Nephron (organoid): ENCODE results near the gene CAPS.
A peak's percentile ranks its signal among the peaks of the same experiment; 100 is the strongest.

Experiments
- H3K27ac Mint-ChIP-seq, 3 experiments: 2 replicates each; pipeline ENCODE4 v1.8.0; 2020; ENCODE audit warnings: mixed read lengths in 3 of 3, mild to moderate bottlenecking in 2 of 3, moderate library complexity in 1 of 3
- H3K27me3 Mint-ChIP-seq: 2 replicates; pipeline ENCODE4 v1.8.0; 2021; ENCODE audit warnings: low read depth, mild to moderate bottlenecking, moderate library complexity, mixed read lengths
- H3K36me3 Mint-ChIP-seq: 2 replicates; pipeline ENCODE4 v1.8.0; 2020; ENCODE audit warnings: low read depth, mixed read lengths
- H3K4me1 Mint-ChIP-seq: 2 replicates; pipeline ENCODE4 v1.8.0; 2020; ENCODE audit warnings: mixed read lengths
- H3K4me3 Mint-ChIP-seq, 3 experiments: 2 replicates each; pipeline ENCODE4 v1.8.0; 2020; ENCODE audit warnings: mild to moderate bottlenecking in 3 of 3, mixed read lengths in 3 of 3, moderate library complexity in 2 of 3
- H3K9me3 Mint-ChIP-seq: 2 replicates; pipeline ENCODE4 v1.8.0; 2020; ENCODE audit warnings: mixed read lengths
- TF ChIP-seq, protein P1 (sequence below), 3 experiments: fragments of 200-600 bp; sonication (generic); IDR thresholded peaks; one replicate each; pipeline ENCODE4 v1.5.0; 2021; ENCODE audit warnings: antibody characterized with exemption in 3 of 3; ENCODE audit not compliant: unreplicated experiment in 3 of 3

CAPS gene

DNA sequence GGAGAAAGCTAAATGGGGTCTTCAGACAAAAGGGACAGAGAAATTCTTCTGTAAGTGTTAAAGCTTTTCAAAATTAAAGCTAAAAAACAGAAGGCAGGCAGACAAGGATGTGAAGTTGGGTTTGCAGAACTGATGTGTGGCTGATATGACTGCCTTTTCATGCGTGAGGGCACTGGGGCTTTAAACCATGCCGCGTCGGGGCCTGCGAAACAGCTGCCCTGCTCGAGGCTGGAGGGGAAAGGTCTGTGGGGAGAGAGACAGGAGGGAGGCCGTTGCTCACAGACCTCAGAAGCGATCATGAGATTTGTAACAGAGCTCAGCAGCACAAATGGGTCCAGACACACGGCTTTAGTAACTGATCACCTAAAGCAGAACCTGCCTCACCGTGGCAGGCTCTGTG is 23.5 kb downstream of the CAPS start:
- TF ChIP-seq, protein P1, sequence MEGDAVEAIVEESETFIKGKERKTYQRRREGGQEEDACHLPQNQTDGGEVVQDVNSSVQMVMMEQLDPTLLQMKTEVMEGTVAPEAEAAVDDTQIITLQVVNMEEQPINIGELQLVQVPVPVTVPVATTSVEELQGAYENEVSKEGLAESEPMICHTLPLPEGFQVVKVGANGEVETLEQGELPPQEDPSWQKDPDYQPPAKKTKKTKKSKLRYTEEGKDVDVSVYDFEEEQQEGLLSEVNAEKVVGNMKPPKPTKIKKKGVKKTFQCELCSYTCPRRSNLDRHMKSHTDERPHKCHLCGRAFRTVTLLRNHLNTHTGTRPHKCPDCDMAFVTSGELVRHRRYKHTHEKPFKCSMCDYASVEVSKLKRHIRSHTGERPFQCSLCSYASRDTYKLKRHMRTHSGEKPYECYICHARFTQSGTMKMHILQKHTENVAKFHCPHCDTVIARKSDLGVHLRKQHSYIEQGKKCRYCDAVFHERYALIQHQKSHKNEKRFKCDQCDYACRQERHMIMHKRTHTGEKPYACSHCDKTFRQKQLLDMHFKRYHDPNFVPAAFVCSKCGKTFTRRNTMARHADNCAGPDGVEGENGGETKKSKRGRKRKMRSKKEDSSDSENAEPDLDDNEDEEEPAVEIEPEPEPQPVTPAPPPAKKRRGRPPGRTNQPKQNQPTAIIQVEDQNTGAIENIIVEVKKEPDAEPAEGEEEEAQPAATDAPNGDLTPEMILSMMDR (IDR thresholded peaks at IDR 0.05; ENCODE audit: unreplicated experiment in 3 of 3): no peak
- peak overlapping the region; percentile 69 to 99 (median 97) for H3K27ac Mint-ChIP-seq
- peaks cover 75% of the 10 kb centered on the region for H3K4me1 Mint-ChIP-seq
- peaks cover 3% of the 10 kb centered on the region for H3K27me3 Mint-ChIP-seq
- peak overlapping the region in 1 of 3 experiments; percentile 50 for H3K4me3 Mint-ChIP-seq
- H3K9me3 Mint-ChIP-seq: no peaks in the 10 kb centered on the region
- peaks cover 43% of the 10 kb centered on the region for H3K36me3 Mint-ChIP-seq

- no peaks in the 10 kb centered on the region for H3K27me3 Mint-ChIP-seq
Measured at GRCh38 chr19:5940260-5941208, 26.5 kb downstream of the CAPS start.

GRCh38 chr19:5941673-5942072 is 27.6 kb downstream of the CAPS start:
- no peaks in the 10 kb centered on the region for H3K27me3 Mint-ChIP-seq
- H3K36me3 Mint-ChIP-seq: peaks cover 47% of the 10 kb centered on the region
- peak overlapping the region; percentile 81 to 98 (median 86) for H3K27ac Mint-ChIP-seq
- H3K4me3 Mint-ChIP-seq: peak overlapping the region in 2 of 3 experiments; percentile 6 to 20
- TF ChIP-seq, protein P1 (IDR thresholded peaks at IDR 0.05; ENCODE audit: unreplicated experiment in 3 of 3): no peak
- H3K9me3 Mint-ChIP-seq: no peaks in the 10 kb centered on the region
- H3K4me1 Mint-ChIP-seq: peaks cover 70% of the 10 kb centered on the region

More at GRCh38 chr19:5940260-5941208, 26.5 kb downstream of the CAPS start:
- Mint-ChIP-seq H3K27ac (peak overlapping the region in 1 of 3 experiments; percentile 98), H3K4me3 (no peak overlapping the region), H3K9me3 (no peaks in the 10 kb centered on the region), H3K36me3 (peaks cover 45% of the 10 kb centered on the region), H3K4me1 (peaks cover 72% of the 10 kb centered on the region)
- TF ChIP-seq, protein P1 (IDR thresholded peaks at IDR 0.05; ENCODE audit: unreplicated experiment in 3 of 3): no peak

DNA sequence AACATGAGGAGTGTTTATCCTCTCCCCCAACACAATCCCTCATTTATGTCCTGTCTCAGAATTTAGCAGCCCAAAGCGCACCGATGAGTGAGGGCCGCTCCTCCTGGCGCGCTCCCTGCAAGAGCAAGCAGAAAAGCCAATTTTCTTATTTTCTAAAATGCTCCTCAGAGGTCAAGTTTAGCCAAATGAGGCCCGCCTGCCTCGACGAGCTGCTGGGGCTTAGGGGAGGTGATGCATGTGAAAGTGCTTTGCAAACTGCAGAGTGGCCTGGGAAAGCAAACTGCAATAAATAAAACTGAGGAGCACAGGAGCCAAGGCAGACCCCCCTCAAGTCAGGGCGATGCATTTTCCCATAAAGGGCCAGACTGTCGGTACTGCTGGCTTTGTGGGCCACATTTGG is 29.0 kb downstream of the CAPS start:
- H3K36me3 Mint-ChIP-seq: peaks cover 40% of the 10 kb centered on the region
- TF ChIP-seq, protein P1 (IDR thresholded peaks at IDR 0.05; ENCODE audit: unreplicated experiment in 3 of 3): no peak
- peak overlapping the region; percentile 91 to 98 (median 97) for H3K27ac Mint-ChIP-seq
- peak overlapping the region; percentile 6 to 45 (median 34) for H3K4me3 Mint-ChIP-seq
- peaks cover 69% of the 10 kb centered on the region for H3K4me1 Mint-ChIP-seq
- H3K27me3 Mint-ChIP-seq: no peaks in the 10 kb centered on the region
- no peaks in the 10 kb centered on the region for H3K9me3 Mint-ChIP-seq

DNA sequence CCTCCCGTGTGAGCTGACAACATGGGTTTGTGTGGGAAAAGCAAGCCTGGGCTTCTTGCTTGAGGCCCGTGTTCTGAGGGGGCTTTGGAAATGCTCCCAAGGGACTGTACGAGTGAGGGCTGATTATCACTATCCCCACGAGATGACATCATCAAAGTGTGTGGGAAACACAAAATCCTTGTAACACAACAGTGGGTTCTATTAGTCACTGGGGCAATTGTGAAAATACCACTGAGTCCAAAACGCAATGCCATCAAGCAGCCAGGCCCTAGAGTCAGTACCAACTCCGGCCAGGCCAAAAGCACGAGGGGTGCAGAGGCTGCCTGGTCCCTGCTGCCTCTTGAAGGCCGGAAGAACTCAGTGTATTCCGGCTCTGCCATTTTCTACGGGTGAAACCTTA is 29.6 kb downstream of the CAPS start:
- H3K9me3 Mint-ChIP-seq: no peaks in the 10 kb centered on the region
- H3K36me3 Mint-ChIP-seq: peaks cover 39% of the 10 kb centered on the region
- H3K4me3 Mint-ChIP-seq: no peak overlapping the region
- no peaks in the 10 kb centered on the region for H3K27me3 Mint-ChIP-seq
- peak overlapping the region; percentile 91 to 98 (median 97) for H3K27ac Mint-ChIP-seq
- peaks cover 71% of the 10 kb centered on the region for H3K4me1 Mint-ChIP-seq
- TF ChIP-seq, protein P1 (IDR thresholded peaks at IDR 0.05; ENCODE audit: unreplicated experiment in 3 of 3): no peak
